ENCODE measurements around the gene ZNF474. TPM values are rescaled to one million over a fixed set of nuclear protein-coding genes. Genes with fewer than 3 reads are reported as not detected.
A peak's percentile ranks its signal among the peaks of the same experiment; 100 is the strongest.

ZNF474 gene
- total RNA-seq, 1 donor from 2014 or later, result 1.1 TPM

DNA sequence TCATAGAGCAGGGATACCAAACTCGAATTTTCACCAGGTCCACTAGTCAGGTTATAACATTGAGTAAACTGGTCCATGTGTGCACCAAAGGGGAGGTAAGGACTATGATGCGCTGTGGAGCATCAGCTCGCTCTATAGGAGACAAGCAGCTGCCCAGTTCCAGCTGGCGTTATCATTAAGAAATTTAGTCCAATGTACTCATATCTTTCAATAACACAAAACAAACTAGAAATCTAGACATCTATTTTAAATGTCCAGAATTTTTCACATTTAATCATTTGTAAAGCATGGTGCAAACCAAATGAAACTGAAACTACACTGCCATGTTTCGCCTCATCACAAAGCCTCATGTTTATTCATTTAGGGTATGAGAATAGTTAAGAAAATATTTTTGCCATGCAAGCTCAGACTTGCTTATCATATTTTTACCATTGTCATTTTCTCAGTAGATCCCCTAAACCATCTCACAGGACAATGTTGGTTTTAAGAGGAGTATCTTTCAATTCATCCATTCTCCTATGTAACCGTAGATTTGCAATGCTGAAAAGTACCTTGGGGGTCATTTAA, 50.9 kb downstream of the ZNF474 start:
- Histone ChIP-seq H3K36me3 (ENCODE audit: control insufficient read depth, insufficient read depth, low read length) (no peaks in the 10 kb centered on the region), H3K4me3 (ENCODE audit: low read depth, low read length) (no peak overlapping the region), H3K27me3 (ENCODE audit: control insufficient read depth, insufficient read depth, low read length) (no peaks in the 10 kb centered on the region)
- DNase-seq (ENCODE audit: low read depth), result no peak
- TF ChIP-seq, protein P1, sequence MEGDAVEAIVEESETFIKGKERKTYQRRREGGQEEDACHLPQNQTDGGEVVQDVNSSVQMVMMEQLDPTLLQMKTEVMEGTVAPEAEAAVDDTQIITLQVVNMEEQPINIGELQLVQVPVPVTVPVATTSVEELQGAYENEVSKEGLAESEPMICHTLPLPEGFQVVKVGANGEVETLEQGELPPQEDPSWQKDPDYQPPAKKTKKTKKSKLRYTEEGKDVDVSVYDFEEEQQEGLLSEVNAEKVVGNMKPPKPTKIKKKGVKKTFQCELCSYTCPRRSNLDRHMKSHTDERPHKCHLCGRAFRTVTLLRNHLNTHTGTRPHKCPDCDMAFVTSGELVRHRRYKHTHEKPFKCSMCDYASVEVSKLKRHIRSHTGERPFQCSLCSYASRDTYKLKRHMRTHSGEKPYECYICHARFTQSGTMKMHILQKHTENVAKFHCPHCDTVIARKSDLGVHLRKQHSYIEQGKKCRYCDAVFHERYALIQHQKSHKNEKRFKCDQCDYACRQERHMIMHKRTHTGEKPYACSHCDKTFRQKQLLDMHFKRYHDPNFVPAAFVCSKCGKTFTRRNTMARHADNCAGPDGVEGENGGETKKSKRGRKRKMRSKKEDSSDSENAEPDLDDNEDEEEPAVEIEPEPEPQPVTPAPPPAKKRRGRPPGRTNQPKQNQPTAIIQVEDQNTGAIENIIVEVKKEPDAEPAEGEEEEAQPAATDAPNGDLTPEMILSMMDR (IDR thresholded peaks at IDR 0.05; ENCODE audit: insufficient read depth, low read length, poor library complexity, severe bottlenecking), result no peak

DNA sequence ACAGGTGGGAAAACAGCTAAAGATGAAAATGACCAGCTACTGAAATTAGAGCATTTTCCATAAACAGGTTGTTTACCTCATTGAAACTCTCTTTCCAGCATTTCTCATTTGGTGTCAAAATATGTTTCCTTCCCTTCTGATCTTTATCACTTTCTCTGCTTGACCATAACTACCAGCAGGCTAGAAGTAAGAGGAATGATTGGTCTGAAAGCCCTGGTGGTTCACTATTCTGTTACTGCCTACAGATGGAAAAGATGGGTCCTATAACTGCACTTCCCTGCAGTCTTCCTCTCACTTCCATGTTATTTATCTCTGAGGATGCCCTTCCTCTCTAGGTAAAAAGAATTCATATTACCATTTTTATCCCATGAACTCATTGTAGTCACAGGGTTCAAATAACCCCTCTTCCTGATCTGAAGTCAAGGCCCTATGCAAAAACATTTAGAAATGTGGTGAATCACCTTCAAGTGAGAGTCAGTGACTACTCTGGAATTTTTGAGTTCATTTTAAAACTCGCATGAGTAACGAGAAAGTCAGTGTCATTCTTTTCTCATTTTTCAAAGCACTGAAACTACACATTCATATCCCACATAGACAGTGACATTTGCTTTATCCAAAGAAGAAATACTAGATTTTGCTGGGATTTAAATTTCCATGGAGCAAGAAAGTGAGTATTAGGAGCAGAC, 51.7 kb downstream of the ZNF474 start:
- DNase-seq (ENCODE audit: low read depth), result peak; percentile 89
- no peak overlapping the region for H3K4me3 ChIP-seq (ENCODE audit: low read depth, low read length)
- TF ChIP-seq, protein P1 (IDR thresholded peaks at IDR 0.05; ENCODE audit: insufficient read depth, low read length, poor library complexity, severe bottlenecking), result no peak
- no peaks in the 10 kb centered on the region for H3K27me3 ChIP-seq (ENCODE audit: control insufficient read depth, insufficient read depth, low read length)
- no peaks in the 10 kb centered on the region for H3K36me3 ChIP-seq (ENCODE audit: control insufficient read depth, insufficient read depth, low read length)

- DNase-seq (ENCODE audit: low read depth), result no peak
- Histone ChIP-seq H3K36me3 (ENCODE audit: control insufficient read depth, insufficient read depth, low read length) (no peaks in the 10 kb centered on the region), H3K27me3 (ENCODE audit: control insufficient read depth, insufficient read depth, low read length) (no peaks in the 10 kb centered on the region), H3K4me3 (ENCODE audit: low read depth, low read length) (no peak overlapping the region)
- TF ChIP-seq, protein P1 (IDR thresholded peaks at IDR 0.05; ENCODE audit: insufficient read depth, low read length, poor library complexity, severe bottlenecking), result no peak
Observed at GRCh38 chr5:122181863-122182262, 52.5 kb downstream of the ZNF474 start.

- DNase-seq (ENCODE audit: low read depth), result peak; percentile 63
- no peaks in the 10 kb centered on the region for H3K27me3 ChIP-seq (ENCODE audit: control insufficient read depth, insufficient read depth, low read length)
- no peaks in the 10 kb centered on the region for H3K36me3 ChIP-seq (ENCODE audit: control insufficient read depth, insufficient read depth, low read length)
- TF ChIP-seq, protein P1 (IDR thresholded peaks at IDR 0.05; ENCODE audit: insufficient read depth, low read length, poor library complexity, severe bottlenecking), result no peak
- no peak overlapping the region for H3K4me3 ChIP-seq (ENCODE audit: low read depth, low read length)
Observed at GRCh38 chr5:122182491-122182921, 53.2 kb downstream of the ZNF474 start.

DNA sequence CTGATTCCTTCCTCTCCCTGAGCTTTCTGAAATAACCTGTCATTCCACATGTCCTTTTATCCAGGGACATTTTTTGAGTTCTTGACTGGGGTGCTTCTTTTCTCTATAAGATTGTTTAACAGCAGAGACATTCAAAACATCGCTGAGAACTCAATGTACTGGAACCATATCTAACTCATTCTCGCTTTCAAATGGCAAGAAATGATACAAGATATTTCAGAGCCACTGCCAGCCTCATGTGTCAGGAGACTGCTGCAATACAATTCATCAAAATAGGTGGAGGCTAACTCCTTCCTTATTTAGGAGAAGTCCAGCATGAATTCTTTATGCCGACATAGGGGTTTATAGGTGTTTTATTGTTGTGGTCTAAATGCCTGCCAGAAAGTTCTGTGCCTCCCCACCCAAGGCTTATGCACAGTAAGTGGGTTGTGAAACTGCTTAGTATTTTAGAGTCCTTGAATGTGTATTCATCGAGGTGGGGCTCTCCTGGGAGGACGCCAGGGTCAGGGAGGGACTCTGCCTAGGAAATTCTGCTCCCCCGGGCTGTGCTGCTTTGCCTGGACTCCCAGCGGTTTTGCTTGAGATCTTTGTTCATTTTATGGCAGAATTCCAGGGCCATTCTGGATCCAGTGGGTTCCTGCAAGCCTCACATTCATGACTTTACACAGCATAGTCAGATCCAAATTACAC, 53.9 kb downstream of the ZNF474 start:
- TF ChIP-seq, protein P1 (IDR thresholded peaks at IDR 0.05; ENCODE audit: insufficient read depth, low read length, poor library complexity, severe bottlenecking), result no peak
- no peaks in the 10 kb centered on the region for H3K36me3 ChIP-seq (ENCODE audit: control insufficient read depth, insufficient read depth, low read length)
- H3K27me3 ChIP-seq (ENCODE audit: control insufficient read depth, insufficient read depth, low read length), result no peaks in the 10 kb centered on the region
- peak; percentile 63 for DNase-seq (ENCODE audit: low read depth)
- no peak overlapping the region for H3K4me3 ChIP-seq (ENCODE audit: low read depth, low read length)
